Medulla oblongata (tissue), 1 donor: Measurements from ENCODE around the gene SLC16A6.
"Not testable (repeated sequence)": the region's sequence is repeated elsewhere in the genome, so short reads cannot be mapped to it uniquely, and the experiment has no call there.

Experiments
- DNase-seq: peaks from one replicate; pipeline ENCODE4 v3.0.0-alpha.2; 2015; ENCODE audit errors: extremely low spot score

Gene SLC16A6

DNA sequence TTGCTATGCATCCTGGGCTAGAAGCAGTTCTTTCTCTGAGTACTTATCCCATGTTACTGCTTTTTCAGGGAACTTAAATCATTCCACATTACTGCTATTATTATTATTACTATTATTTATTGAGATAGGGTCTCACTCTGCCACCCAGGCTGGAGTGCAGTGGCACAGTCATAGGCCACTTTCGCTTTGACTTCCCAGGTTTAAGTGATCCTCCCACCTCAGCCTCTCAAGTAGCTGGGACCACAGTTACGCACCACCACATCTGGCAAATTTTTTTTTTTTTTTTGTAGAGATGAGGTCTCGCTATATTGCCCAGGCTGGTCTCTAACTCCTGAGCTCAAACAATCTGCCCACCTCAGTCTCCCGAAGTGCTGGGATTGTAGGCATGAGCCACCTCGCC lies 71.5 kb downstream of the SLC16A6 start:
- DNase-seq = not testable (repeated sequence)
